Uterus (tissue), 2 donors: Measurements from ENCODE around the gene PPBP.

ENCODE experiments used
- CTCF ChIP-seq, 4 experiments: fragments of 200-600 bp in 2 of 4; fragments of 450-650 bp in 2 of 4; sonication (generic) in 2 of 4; IDR thresholded peaks; one replicate each; pipeline ENCODE4 v1.5.1; 2016 to 2019; ENCODE audit warnings: antibody characterized with exemption in 4 of 4, mild to moderate bottlenecking in 2 of 4, moderate library complexity in 1 of 4
- POLR2A ChIP-seq, 2 donors: fragments of 450-650 bp; IDR thresholded peaks; one replicate each; pipeline ENCODE4 v1.6.1; 2016; ENCODE audit warnings: antibody characterized with exemption in 2 of 2, mild to moderate bottlenecking in 1 of 2, moderate library complexity in 1 of 2

GRCh38 chr4:73944061-73944875, 43.7 kb downstream of the PPBP start:
- TF ChIP-seq CTCF (IDR thresholded peaks at IDR 0.05), result no peak
- no peak for TF ChIP-seq POLR2A (IDR thresholded peaks at IDR 0.05)
